OCI-LY7 (cell line): ENCODE measurements around the gene SERPINA4. TPM values are rescaled to one million over a fixed set of nuclear protein-coding genes. Genes with fewer than 3 reads are reported as not detected.

Source experiments
- Bru-seq: library from RNA; stranded (reverse); fragments of 400-500 nt; gene quantifications from one replicate; lab custom pipeline; 2021; lab: Mats Ljungman, UMichigan
- BruChase-seq, 2 experiments: library from RNA; stranded (reverse); fragments of 400-500 nt; gene quantifications; one replicate each; lab custom pipeline; 2021; lab: Mats Ljungman, UMichigan
- BruUV-seq: library from RNA; stranded (reverse); fragments of 400-500 nt; replicated peaks from 2 replicates; lab custom pipeline; 2021; lab: Mats Ljungman, UMichigan
- CTCF ChIA-PET: fragments of 300-600 bp; sonication (Branson Sonifier 250); formaldehyde crosslinking; loops from one replicate; lab custom pipeline; 2022; ENCODE audit warnings: antibody characterized with exemption; ENCODE audit not compliant: unreplicated experiment; lab: Charles Lee
- POLR2A ChIA-PET: fragments of 300-600 bp; sonication (Branson Sonifier 250); formaldehyde crosslinking; loops from one replicate; lab custom pipeline; 2022; ENCODE audit warnings: antibody characterized with exemption; lab: Charles Lee
- DNase-seq: peaks from one replicate; pipeline ENCODE4 v3.0.0-alpha.2; 2015; ENCODE audit warnings: low spot score
- H2AFZ ChIP-seq: fragments of 200-600 bp; sonication (generic), shearing (Covaris generic); 2 replicates; pipeline ENCODE4 v1.6.1; 2014; ENCODE audit warnings: mild to moderate bottlenecking, antibody characterized with exemption, low read length, moderate library complexity
- H3K27ac ChIP-seq: fragments of 200-600 bp; sonication (generic); 2 replicates; pipeline ENCODE4 v1.5.1; 2014; ENCODE audit warnings: mixed run types, low read depth, mild to moderate bottlenecking, moderate library complexity, low read length, inconsistent platforms; ENCODE audit not compliant: poor library complexity, severe bottlenecking
- H3K36me3 ChIP-seq: fragments of 200-600 bp; sonication (generic); 2 replicates; pipeline ENCODE4 v1.6.1; 2014; ENCODE audit warnings: mild to moderate bottlenecking, antibody characterized with exemption, low read length, moderate library complexity, mixed read lengths; ENCODE audit not compliant: insufficient read depth
- H3K4me1 ChIP-seq: fragments of 200-600 bp; sonication (generic); 2 replicates; pipeline ENCODE4 v1.5.1; 2014; ENCODE audit warnings: mild to moderate bottlenecking, low read length; ENCODE audit not compliant: insufficient read depth, poor library complexity, severe bottlenecking
- H3K4me2 ChIP-seq: fragments of 200-600 bp; sonication (generic); 2 replicates; pipeline ENCODE4 v1.6.1; 2014; ENCODE audit warnings: mild to moderate bottlenecking, low read length
- H3K4me3 ChIP-seq: fragments of 200-600 bp; sonication (generic); 2 replicates; pipeline ENCODE4 v1.5.1; 2014; ENCODE audit warnings: mild to moderate bottlenecking, low read depth, low read length; ENCODE audit not compliant: poor library complexity, severe bottlenecking
- H3K79me2 ChIP-seq: fragments of 200-600 bp; sonication (generic); 2 replicates; pipeline ENCODE4 v1.6.1; 2016; ENCODE audit warnings: low read depth, mild to moderate bottlenecking, low read length, moderate library complexity, mixed read lengths; ENCODE audit not compliant: insufficient read depth
- H3K9me2 ChIP-seq: fragments of 200-600 bp; sonication (generic); 2 replicates; pipeline ENCODE4 v1.6.1; 2016; ENCODE audit warnings: mild to moderate bottlenecking, low read length, mixed read lengths; ENCODE audit not compliant: insufficient read depth
- H3K9me3 ChIP-seq: fragments of 200-600 bp; sonication (generic); 2 replicates; pipeline ENCODE4 v1.6.1; 2014; ENCODE audit warnings: mild to moderate bottlenecking, mixed run types, low read length, mixed read lengths
- H4K20me1 ChIP-seq: fragments of 200-600 bp; sonication (generic); 2 replicates; pipeline ENCODE4 v1.6.1; 2014; ENCODE audit warnings: mild to moderate bottlenecking, antibody characterized with exemption, low read length, moderate library complexity, mixed read lengths; ENCODE audit not compliant: insufficient read depth
- EZH2phosphoT487 ChIP-seq: fragments of 200-600 bp; sonication (generic); IDR thresholded peaks from 2 replicates; pipeline ENCODE4 v1.6.1; 2018; ENCODE audit warnings: low read depth, borderline replicate concordance, mild to moderate bottlenecking, mixed run types, antibody characterized with exemption, low read length, moderate library complexity, mixed read lengths
- intact Hi-C: fragments of 100-400 bp; cut with micrococcal nuclease; formaldehyde crosslinking; loops from one replicate; pipeline ENCODE4 v1.10.0; 2022; ENCODE audit not compliant: unreplicated experiment
- long read RNA-seq: library from polyadenylated mRNA; stranded (forward); transcript quantifications from one replicate; pipeline ENCODE4 v2.0.0, GENCODE V29; 2022
- total RNA-seq, 2 experiments: library from RNA; depleted of rRNA in 1 of 2; stranded (reverse); fragments of >200 nt in 1 of 2; shearing (Covaris generic) in 1 of 2; gene quantifications; 2 replicates each; pipeline ENCODE4 v1.2.3, GENCODE V29; 2014 to 2022
- TF ChIP-seq, protein P1 (sequence below): fragments of 200-600 bp; sonication (generic); conservative IDR thresholded peaks from 2 replicates; pipeline ENCODE4 v1.5.1; 2014; ENCODE audit warnings: mild to moderate bottlenecking, antibody characterized with exemption, low read length, moderate library complexity, mixed read lengths

The SERPINA4 gene, protein sequence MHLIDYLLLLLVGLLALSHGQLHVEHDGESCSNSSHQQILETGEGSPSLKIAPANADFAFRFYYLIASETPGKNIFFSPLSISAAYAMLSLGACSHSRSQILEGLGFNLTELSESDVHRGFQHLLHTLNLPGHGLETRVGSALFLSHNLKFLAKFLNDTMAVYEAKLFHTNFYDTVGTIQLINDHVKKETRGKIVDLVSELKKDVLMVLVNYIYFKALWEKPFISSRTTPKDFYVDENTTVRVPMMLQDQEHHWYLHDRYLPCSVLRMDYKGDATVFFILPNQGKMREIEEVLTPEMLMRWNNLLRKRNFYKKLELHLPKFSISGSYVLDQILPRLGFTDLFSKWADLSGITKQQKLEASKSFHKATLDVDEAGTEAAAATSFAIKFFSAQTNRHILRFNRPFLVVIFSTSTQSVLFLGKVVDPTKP
- total RNA-seq (2014; rRNA removed; shearing (Covaris generic)) = not detected in 2 replicates
- total RNA-seq (2022) = not detected in 2 replicates
- Bru-seq, nascent RNA = not detected
- BruChase-seq, experiment 1, labeled RNA remaining after a 6-hour chase = not detected
- BruChase-seq, experiment 2, labeled RNA remaining after a 2-hour chase = not detected
- long read RNA-seq = 0 reads

- TF ChIP-seq, protein P1, sequence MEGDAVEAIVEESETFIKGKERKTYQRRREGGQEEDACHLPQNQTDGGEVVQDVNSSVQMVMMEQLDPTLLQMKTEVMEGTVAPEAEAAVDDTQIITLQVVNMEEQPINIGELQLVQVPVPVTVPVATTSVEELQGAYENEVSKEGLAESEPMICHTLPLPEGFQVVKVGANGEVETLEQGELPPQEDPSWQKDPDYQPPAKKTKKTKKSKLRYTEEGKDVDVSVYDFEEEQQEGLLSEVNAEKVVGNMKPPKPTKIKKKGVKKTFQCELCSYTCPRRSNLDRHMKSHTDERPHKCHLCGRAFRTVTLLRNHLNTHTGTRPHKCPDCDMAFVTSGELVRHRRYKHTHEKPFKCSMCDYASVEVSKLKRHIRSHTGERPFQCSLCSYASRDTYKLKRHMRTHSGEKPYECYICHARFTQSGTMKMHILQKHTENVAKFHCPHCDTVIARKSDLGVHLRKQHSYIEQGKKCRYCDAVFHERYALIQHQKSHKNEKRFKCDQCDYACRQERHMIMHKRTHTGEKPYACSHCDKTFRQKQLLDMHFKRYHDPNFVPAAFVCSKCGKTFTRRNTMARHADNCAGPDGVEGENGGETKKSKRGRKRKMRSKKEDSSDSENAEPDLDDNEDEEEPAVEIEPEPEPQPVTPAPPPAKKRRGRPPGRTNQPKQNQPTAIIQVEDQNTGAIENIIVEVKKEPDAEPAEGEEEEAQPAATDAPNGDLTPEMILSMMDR = no peak
- TF ChIP-seq EZH2phosphoT487 = no peak
- POLR2A ChIA-PET = no interaction called here
- H3K4me2 ChIP-seq = no peak within 1 kb of the TSS
- no peaks in the 10 kb centered on the region for H3K9me3 ChIP-seq
- no peak within 1 kb of the TSS for H3K27ac ChIP-seq
- intact Hi-C loops = no loop called here
- H4K20me1 ChIP-seq = no peaks in the 10 kb centered on the region
- H3K9me2 ChIP-seq = no peaks in the 10 kb centered on the region
- no peaks in the 10 kb centered on the region for H3K4me1 ChIP-seq
- BruUV-seq = no TSS peak
- no peak within 1 kb of the TSS for H3K4me3 ChIP-seq
- no peak within 1 kb of the TSS for H2AFZ ChIP-seq
- H3K79me2 ChIP-seq = no peaks in the 10 kb centered on the region
- H3K36me3 ChIP-seq = no peaks in the 10 kb centered on the region
- DNase-seq = no peak
- CTCF ChIA-PET = no interaction called here
Measured at GRCh38 chr14:94560751-94561655, at the start of gene SERPINA4. Gene SERPINA4, plus strand, starts transcription at chr14:94561442. Its CDS starts 2,041 bp downstream, at chr14:94563483.

- DNase-seq = no peak
- Histone ChIP-seq H4K20me1 (no peaks in the 10 kb centered on the region), H3K36me3 (no peaks in the 10 kb centered on the region), H3K4me1 (no peaks in the 10 kb centered on the region), H3K79me2 (no peaks in the 10 kb centered on the region), H3K4me2 (no peak overlapping the region), H3K27ac (no peak overlapping the region), H3K4me3 (no peak overlapping the region), H3K9me3 (no peaks in the 10 kb centered on the region), H3K9me2 (no peaks in the 10 kb centered on the region), H2AFZ (no peak overlapping the region)
- intact Hi-C loops = no loop called here
- no TSS peak for BruUV-seq
- TF ChIP-seq, protein P1 = no peak
- TF ChIP-seq EZH2phosphoT487 = no peak
- POLR2A ChIA-PET = interaction anchor here (0.6 kb wide), 1 partner anchor 8 kb away, joined by 3 read pairs; no protein-coding TSS in a partner anchor
- CTCF ChIA-PET = no interaction called here
Measured at GRCh38 chr14:94514351-94514750, 46.9 kb upstream of the SERPINA4 start.
